ENCODE data around the gene UBE2D1.
"Not testable (repeated sequence)": the region's sequence is repeated elsewhere in the genome, so short reads cannot be mapped to it uniquely, and the experiment has no call there.

UBE2D1 gene

GRCh38 chr10:58417902-58418301 lies 83.1 kb downstream of the UBE2D1 start:
- H3K36me3 ChIP-seq (ENCODE audit: control insufficient read depth, insufficient read depth, low read length); H3K4me3 ChIP-seq (ENCODE audit: low read length); H3K4me1 ChIP-seq (ENCODE audit: control insufficient read depth, insufficient read depth, low read length); H3K9me3 ChIP-seq (ENCODE audit: control insufficient read depth, low read length); H3K27me3 ChIP-seq (ENCODE audit: control insufficient read depth, insufficient read depth, low read length); H3K9ac ChIP-seq (ENCODE audit: low read length): not testable (repeated sequence)

All from mucosa of stomach (tissue), 1 donor.